Uterus (tissue), 4 donors: ENCODE measurements around the gene POU2F3. TPM values are rescaled to one million over a fixed set of nuclear protein-coding genes. Genes with fewer than 3 reads are reported as not detected.

Experiments used
- DNase-seq, 2 donors: peaks; one replicate each; pipeline ENCODE4 v3.0.0-alpha.2; 2019 to 2020
- H3K27ac ChIP-seq, 2 donors: fragments of 200-600 bp; sonication (generic); 1 replicate in 1 of 2; 2 replicates in 1 of 2; pipeline ENCODE4 v1.5.1; 2016 to 2018
- H3K27me3 ChIP-seq, 2 donors: fragments of 200-600 bp; sonication (generic); one replicate each; pipeline ENCODE4 v1.5.1; 2018 to 2019; ENCODE audit warnings: control low read depth in 1 of 2
- H3K36me3 ChIP-seq, 2 donors: fragments of 200-600 bp; sonication (generic); one replicate each; pipeline ENCODE4 v1.5.1; 2019; ENCODE audit warnings: control low read depth in 1 of 2
- H3K4me1 ChIP-seq, 2 donors: fragments of 200-600 bp; sonication (generic); one replicate each; pipeline ENCODE4 v1.5.1; 2018 to 2019; ENCODE audit warnings: control low read depth in 1 of 2
- H3K4me3 ChIP-seq, 2 donors: fragments of 200-600 bp; sonication (generic); 1 replicate in 1 of 2; 2 replicates in 1 of 2; pipeline ENCODE4 v1.5.1; 2018 to 2019; ENCODE audit warnings: mild to moderate bottlenecking in 1 of 2
- H3K9me3 ChIP-seq, 2 donors: fragments of 200-600 bp; sonication (generic); one replicate each; pipeline ENCODE4 v1.5.1; 2019; ENCODE audit warnings: control low read depth in 1 of 2
- POLR2A ChIP-seq, 2 donors: fragments of 450-650 bp; IDR thresholded peaks; one replicate each; pipeline ENCODE4 v1.6.1; 2016; ENCODE audit warnings: antibody characterized with exemption in 2 of 2, mild to moderate bottlenecking in 1 of 2, moderate library complexity in 1 of 2
- intact Hi-C: fragments of 100-400 bp; cut with DNase I; formaldehyde crosslinking; loops from one replicate; pipeline ENCODE4 v1.15.1; 2023; ENCODE audit warnings: low total_unique reads
- total RNA-seq, 4 donors: library from RNA; depleted of rRNA in 3 of 4; stranded (reverse); fragments of >200 nt in 3 of 4; gene quantifications; one replicate each; pipeline versions ENCODE4 v1.1.0 to v1.2.4, GENCODE V29; 2014 to 2023
- TF ChIP-seq, protein P1 (sequence below), 4 experiments: fragments of 200-600 bp in 2 of 4; fragments of 450-650 bp in 2 of 4; sonication (generic) in 2 of 4; IDR thresholded peaks; one replicate each; pipeline ENCODE4 v1.5.1; 2016 to 2019; ENCODE audit warnings: antibody characterized with exemption in 4 of 4, mild to moderate bottlenecking in 2 of 4, moderate library complexity in 1 of 4
- donor health status: DM: yes; HTN: yes; CAD: no.

POU2F3 gene
- total RNA-seq, 4 donors from 2014 or later, result 0.85 TPM; not detected in 3

DNA sequence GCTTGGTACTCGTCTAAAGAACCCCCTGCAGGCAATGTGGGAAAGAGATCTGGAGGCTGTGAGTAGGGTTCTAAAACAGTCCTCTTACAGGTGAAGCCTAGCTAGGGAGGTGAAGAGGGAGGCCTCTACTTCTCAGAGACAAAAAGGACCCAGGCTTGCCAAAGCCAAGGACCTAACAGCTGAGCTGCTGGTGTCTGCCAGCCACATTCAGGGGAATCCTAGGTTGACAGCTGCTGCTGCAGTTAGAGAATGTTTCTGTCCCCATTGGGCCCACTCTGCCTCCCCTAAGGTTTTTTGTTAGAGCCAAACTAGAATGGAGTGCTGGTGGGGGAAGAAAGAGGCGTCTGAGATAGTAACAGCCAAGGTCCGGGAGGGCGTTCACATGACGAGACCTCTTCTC, 58.5 kb downstream of the POU2F3 start:
- no peak overlapping the region for H3K27ac ChIP-seq
- intact Hi-C loops, result no loop called here
- no peak for TF ChIP-seq POLR2A (IDR thresholded peaks at IDR 0.05)
- TF ChIP-seq, protein P1, sequence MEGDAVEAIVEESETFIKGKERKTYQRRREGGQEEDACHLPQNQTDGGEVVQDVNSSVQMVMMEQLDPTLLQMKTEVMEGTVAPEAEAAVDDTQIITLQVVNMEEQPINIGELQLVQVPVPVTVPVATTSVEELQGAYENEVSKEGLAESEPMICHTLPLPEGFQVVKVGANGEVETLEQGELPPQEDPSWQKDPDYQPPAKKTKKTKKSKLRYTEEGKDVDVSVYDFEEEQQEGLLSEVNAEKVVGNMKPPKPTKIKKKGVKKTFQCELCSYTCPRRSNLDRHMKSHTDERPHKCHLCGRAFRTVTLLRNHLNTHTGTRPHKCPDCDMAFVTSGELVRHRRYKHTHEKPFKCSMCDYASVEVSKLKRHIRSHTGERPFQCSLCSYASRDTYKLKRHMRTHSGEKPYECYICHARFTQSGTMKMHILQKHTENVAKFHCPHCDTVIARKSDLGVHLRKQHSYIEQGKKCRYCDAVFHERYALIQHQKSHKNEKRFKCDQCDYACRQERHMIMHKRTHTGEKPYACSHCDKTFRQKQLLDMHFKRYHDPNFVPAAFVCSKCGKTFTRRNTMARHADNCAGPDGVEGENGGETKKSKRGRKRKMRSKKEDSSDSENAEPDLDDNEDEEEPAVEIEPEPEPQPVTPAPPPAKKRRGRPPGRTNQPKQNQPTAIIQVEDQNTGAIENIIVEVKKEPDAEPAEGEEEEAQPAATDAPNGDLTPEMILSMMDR (IDR thresholded peaks at IDR 0.05), result no peak
- H3K27me3 ChIP-seq, result no peaks in the 10 kb centered on the region
- no peaks in the 10 kb centered on the region for H3K36me3 ChIP-seq
- H3K9me3 ChIP-seq, result no peaks in the 10 kb centered on the region
- DNase-seq, result no peak
- no peaks in the 10 kb centered on the region for H3K4me1 ChIP-seq
- H3K4me3 ChIP-seq, result no peak overlapping the region

DNA sequence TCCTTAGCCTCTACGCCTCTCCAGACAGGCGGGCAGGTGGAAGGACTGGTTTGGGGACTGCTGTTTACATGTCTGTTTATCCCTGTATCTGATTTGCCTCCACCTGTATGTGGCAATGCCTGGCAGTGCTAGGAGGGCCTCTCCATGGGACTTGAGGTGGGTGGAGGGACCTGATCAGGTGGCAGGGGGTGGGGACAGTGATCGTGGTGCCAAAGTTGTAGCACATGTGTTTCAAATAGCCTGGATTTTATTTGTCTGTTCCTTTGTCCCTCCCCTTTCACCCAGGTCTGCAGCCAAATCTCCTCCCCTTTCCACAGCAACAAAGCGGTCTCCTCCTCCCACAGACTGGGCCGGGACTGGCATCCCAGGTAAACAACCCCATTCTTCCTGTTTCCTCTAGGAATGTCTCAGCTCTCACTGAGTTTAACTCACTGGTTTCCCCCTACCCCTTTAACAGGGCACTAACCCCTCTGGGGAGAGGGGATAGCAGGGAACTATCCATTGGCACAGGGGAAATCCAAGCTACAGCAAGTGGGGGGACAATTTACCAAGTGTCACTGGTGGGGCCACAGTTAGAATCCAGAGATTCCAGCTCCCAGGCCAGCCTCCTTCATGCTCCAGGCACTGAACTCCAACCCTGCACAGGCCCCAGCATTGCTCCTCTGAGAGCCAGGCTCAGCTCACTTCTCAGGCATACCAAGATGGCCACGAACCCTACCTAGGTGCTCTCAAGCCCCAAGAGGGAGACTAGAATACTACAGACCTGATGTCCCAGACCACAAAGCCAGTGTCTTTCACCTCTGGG, 62.3 kb downstream of the POU2F3 start:
- DNase-seq, result no peak
- H3K36me3 ChIP-seq, result no peaks in the 10 kb centered on the region
- TF ChIP-seq, protein P1 (IDR thresholded peaks at IDR 0.05), result no peak
- TF ChIP-seq POLR2A (IDR thresholded peaks at IDR 0.05), result no peak
- H3K9me3 ChIP-seq, result no peaks in the 10 kb centered on the region
- H3K27ac ChIP-seq, result no peak overlapping the region
- no peaks in the 10 kb centered on the region for H3K4me1 ChIP-seq
- no peak overlapping the region for H3K4me3 ChIP-seq
- intact Hi-C loops, result loop anchor here (5.0 kb wide), 1 partner anchor 65 kb away; no protein-coding TSS in a partner anchor
- H3K27me3 ChIP-seq, result no peaks in the 10 kb centered on the region

DNA sequence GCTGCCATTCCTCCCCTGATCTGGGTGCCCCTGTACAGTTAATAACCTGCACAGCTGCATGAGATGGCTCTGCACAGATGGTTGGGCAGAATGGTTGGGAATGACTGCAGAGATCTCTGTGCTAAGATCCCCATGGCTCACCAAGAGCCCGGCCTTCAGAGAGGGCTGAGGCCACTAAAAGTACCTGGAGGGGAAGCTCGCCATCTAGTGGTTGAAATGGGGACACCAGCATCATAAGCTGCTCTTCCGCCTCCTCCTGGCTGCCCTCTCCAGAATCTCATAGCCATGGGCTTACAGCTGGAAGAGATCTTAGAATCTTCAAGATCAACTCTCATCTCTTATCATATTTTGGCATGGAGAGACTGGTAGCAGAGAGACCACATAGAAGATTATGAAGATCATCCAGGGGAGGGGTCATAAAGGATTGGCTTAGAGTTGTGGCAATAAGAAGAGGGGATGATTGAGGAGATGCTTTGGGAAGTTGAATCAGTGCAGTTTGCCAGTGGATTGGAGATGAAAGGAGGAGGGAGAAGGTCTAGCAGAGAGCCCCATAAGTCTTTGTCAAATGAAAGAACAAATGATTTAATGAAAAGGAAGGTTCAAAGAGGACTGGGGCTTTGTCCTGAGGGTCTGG, 63.2 kb downstream of the POU2F3 start:
- TF ChIP-seq, protein P1 (IDR thresholded peaks at IDR 0.05), result peak; percentile 64 to 80 (median 74)
- TF ChIP-seq POLR2A (IDR thresholded peaks at IDR 0.05), result no peak
- intact Hi-C loops, result loop anchor here (5.0 kb wide), 1 partner anchor 66 kb away; no protein-coding TSS in a partner anchor
- Histone ChIP-seq H3K4me3 (no peak overlapping the region), H3K4me1 (no peaks in the 10 kb centered on the region), H3K36me3 (no peaks in the 10 kb centered on the region), H3K27me3 (no peaks in the 10 kb centered on the region), H3K9me3 (no peaks in the 10 kb centered on the region), H3K27ac (no peak overlapping the region)
- DNase-seq, result peak; percentile 63

DNA sequence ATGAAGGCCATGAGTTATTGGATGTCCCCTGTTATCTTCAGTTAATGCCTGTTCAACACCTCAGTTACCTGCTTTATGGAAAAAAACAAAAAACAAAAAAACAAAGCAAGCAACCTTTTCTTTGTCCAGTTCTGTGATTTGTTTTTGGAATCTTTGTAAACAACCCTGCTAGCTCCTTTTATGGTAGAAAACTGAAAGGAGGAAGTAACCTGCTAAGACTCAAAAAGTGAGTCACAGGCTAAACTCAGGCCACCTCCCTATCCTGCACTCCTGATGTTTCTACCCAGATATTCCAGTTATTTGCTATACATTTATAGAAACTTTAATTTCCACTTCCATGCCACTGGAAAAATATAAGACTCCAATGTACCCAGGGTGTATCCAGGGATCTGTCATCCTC, 64.6 kb downstream of the POU2F3 start:
- no peaks in the 10 kb centered on the region for H3K4me1 ChIP-seq
- DNase-seq, result no peak
- H3K4me3 ChIP-seq, result no peak overlapping the region
- intact Hi-C loops, result loop anchor here (5.0 kb wide), 1 partner anchor 67 kb away; no protein-coding TSS in a partner anchor
- TF ChIP-seq, protein P1 (IDR thresholded peaks at IDR 0.05), result no peak
- no peak for TF ChIP-seq POLR2A (IDR thresholded peaks at IDR 0.05)
- H3K27ac ChIP-seq, result no peak overlapping the region
- no peaks in the 10 kb centered on the region for H3K9me3 ChIP-seq
- H3K27me3 ChIP-seq, result no peaks in the 10 kb centered on the region
- no peaks in the 10 kb centered on the region for H3K36me3 ChIP-seq

DNA sequence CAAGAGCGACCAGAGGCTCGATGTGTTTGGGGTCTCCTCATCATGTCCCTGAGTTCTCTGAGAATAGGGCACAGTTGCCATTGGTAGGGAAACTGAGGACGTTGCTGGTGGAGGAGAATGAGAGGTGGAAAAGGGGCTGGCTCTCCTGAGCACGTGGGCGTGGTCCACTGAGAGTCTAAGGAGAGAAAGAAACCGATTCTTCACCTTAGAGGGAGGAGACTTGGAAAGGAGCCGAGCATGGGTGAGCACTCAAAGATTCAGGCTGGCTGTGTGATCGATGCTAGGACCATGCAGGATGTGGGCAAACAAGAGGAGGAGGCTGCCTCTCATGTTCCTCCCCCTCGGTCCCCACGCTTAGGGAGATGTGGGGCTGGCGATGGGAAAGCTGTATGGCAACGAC, 65.3 kb downstream of the POU2F3 start:
- Histone ChIP-seq H3K27ac (no peak overlapping the region), H3K4me1 (no peaks in the 10 kb centered on the region), H3K27me3 (no peaks in the 10 kb centered on the region), H3K36me3 (no peaks in the 10 kb centered on the region), H3K9me3 (no peaks in the 10 kb centered on the region), H3K4me3 (no peak overlapping the region)
- intact Hi-C loops, result no loop called here
- TF ChIP-seq, protein P1 (IDR thresholded peaks at IDR 0.05), result no peak
- no peak for TF ChIP-seq POLR2A (IDR thresholded peaks at IDR 0.05)
- DNase-seq, result no peak
